Measurements from ENCODE around the gene METTL22.

DNA sequence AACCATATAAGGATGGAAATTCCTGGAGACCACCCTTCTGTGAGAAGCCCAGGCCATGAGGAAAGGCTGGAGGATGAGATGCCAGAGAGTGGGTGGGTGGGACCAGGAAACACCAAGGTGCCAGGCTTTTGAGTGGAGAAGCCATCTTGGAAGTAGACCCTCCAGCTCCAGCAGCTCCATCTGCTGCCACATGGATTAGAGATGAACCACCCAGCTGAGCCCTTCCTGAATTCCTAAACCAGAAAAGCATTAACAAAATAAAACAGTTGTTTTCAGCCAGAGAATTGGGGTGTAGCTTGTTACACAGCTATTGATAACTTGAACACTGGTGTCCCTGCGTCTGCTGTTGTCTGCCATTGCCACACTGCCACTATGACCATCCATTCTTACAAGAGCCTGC lies 24.9 kb upstream of the METTL22 start:
- no peak for TF ChIP-seq POLR2A (IDR thresholded peaks at IDR 0.05)
- no peak for TF ChIP-seq CTCF (IDR thresholded peaks at IDR 0.05)
